GM12878 (cell line): Measurements from ENCODE around the gene TATDN2. TPM values are rescaled to one million over a fixed set of nuclear protein-coding genes. Genes with fewer than 3 reads are reported as not detected.

Experiments
- ATAC-seq: fragments of 200-7000 bp; cut with Tn5 transposase; 3 replicates; pipeline ENCODE4 v1.9.1; 2020; ENCODE audit warnings: mild to moderate bottlenecking, moderate library complexity
- BruUV-seq: library from RNA; stranded (reverse); fragments of 400-500 nt; replicated peaks from 2 replicates; lab custom pipeline; 2021; lab: Mats Ljungman, UMichigan
- CTCF ChIA-PET: fragments of 300-600 bp; sonication (Branson Sonifier 250); formaldehyde crosslinking; extraction: SDS; loops from one replicate; lab custom pipeline; 2021; ENCODE audit warnings: inconsistent platforms; lab: Yijun Ruan, JAX
- POLR2A ChIA-PET: fragments of 350-600 bp; formaldehyde crosslinking; extraction: SDS; loops from one replicate; lab custom pipeline; 2021; ENCODE audit warnings: inconsistent platforms; lab: Charles Lee
- RAD21 ChIA-PET: fragments of 300-600 bp; sonication (Branson Sonifier 250); formaldehyde crosslinking; loops from one replicate; lab custom pipeline; 2023; ENCODE audit warnings: antibody characterized with exemption; ENCODE audit not compliant: unreplicated experiment; lab: Charles Lee
- SMC1A ChIA-PET: fragments of 300-600 bp; sonication (Branson Sonifier 250); formaldehyde crosslinking; loops from one replicate; lab custom pipeline; 2023; ENCODE audit not compliant: unreplicated experiment, uncharacterized antibody; lab: Charles Lee
- DNase-seq: peaks from one replicate; pipeline ENCODE4 v3.0.0-alpha.2; 2011; ENCODE audit warnings: low read depth, low spot score
- FAIRE-seq: peaks from 3 replicates; lab custom pipeline; 2011; peaks lifted over from hg19 to GRCh38; lab: Jason Lieb, UNC
- H2AFZ ChIP-seq: 2 replicates; pipeline ENCODE4 v1.6.0; 2011; ENCODE audit warnings: low read depth, low read length, control low read depth; ENCODE audit not compliant: control insufficient read depth
- H3K27ac ChIP-seq: 2 replicates; pipeline ENCODE4 v1.5.1; 2011; ENCODE audit warnings: control low read depth; ENCODE audit not compliant: control insufficient read depth, insufficient read depth
- H3K27me3 ChIP-seq, 2 experiments: replicated peaks in 1 of 2; 2 replicates each; pipeline versions ENCODE4 v1.6.0 to v1.6.1; 2011; ENCODE audit warnings: low read length in 1 of 2; ENCODE audit not compliant: control insufficient read depth in 2 of 2, insufficient read depth in 2 of 2
- H3K36me3 ChIP-seq, 2 experiments: 2 replicates each; pipeline ENCODE4 v1.5.1; 2011; ENCODE audit warnings: low read length in 1 of 2; ENCODE audit not compliant: control insufficient read depth in 2 of 2, insufficient read depth in 2 of 2
- H3K4me1 ChIP-seq: 2 replicates; pipeline ENCODE4 v1.6.1; 2011; ENCODE audit warnings: mild to moderate bottlenecking, low read length, moderate library complexity, mixed read lengths; ENCODE audit not compliant: control insufficient read depth, insufficient read depth
- H3K4me2 ChIP-seq: 2 replicates; pipeline ENCODE4 v1.6.0; 2011; ENCODE audit warnings: control low read depth; ENCODE audit not compliant: control insufficient read depth, insufficient read depth
- H3K4me3 ChIP-seq: fragments of 200-600 bp; sonication (generic); 2 replicates; pipeline ENCODE4 v1.5.1; 2016
- H3K79me2 ChIP-seq: 2 replicates; pipeline ENCODE4 v1.6.0; 2011; ENCODE audit warnings: low read length; ENCODE audit not compliant: control insufficient read depth, insufficient read depth
- H3K9ac ChIP-seq: 2 replicates; pipeline ENCODE4 v1.8.0; 2011; ENCODE audit warnings: low read length, control low read depth, mixed read lengths; ENCODE audit not compliant: control insufficient read depth, insufficient read depth
- H3K9me3 ChIP-seq: replicated peaks from 3 replicates; pipeline ENCODE4 v1.5.1; 2011; ENCODE audit warnings: mild to moderate bottlenecking, low read length; ENCODE audit not compliant: control insufficient read depth, insufficient read depth
- H4K20me1 ChIP-seq: 2 replicates; pipeline ENCODE4 v1.6.0; 2011; ENCODE audit not compliant: control insufficient read depth, insufficient read depth
- BHLHE40 ChIP-seq, 2 experiments: fragments of 450-650 bp in 1 of 2; IDR thresholded peaks; 2 replicates each; pipeline ENCODE4 v1.6.1; 2011 to 2017; ENCODE audit warnings: low read depth in 2 of 2, borderline replicate concordance in 1 of 2, improper control_type of control experiment in 1 of 2, low read length in 1 of 2, mild to moderate bottlenecking in 1 of 2
- ETV6 ChIP-seq, 2 experiments: fragments of 450-650 bp in 1 of 2; IDR thresholded peaks in 1 of 2; conservative IDR thresholded peaks in 1 of 2; 2 replicates each; pipeline ENCODE4 v1.6.1; 2014; ENCODE audit warnings: antibody characterized with exemption in 1 of 2, borderline replicate concordance in 1 of 2, low read depth in 1 of 2, mild to moderate bottlenecking in 1 of 2, moderate library complexity in 1 of 2
- JUNB ChIP-seq: IDR thresholded peaks from 2 replicates; pipeline ENCODE4 v1.6.1; 2016; ENCODE audit warnings: antibody characterized with exemption, mild to moderate bottlenecking
- NFIC ChIP-seq: IDR thresholded peaks from 2 replicates; pipeline ENCODE4 v1.6.1; 2012; ENCODE audit warnings: low read depth, mild to moderate bottlenecking, inconsistent platforms, low read length, moderate library complexity
- NR2F1 ChIP-seq: fragments of 450-650 bp; conservative IDR thresholded peaks from 2 replicates; pipeline ENCODE4 v1.6.1; 2017; ENCODE audit warnings: mild to moderate bottlenecking
- RUNX3 ChIP-seq: IDR thresholded peaks from 2 replicates; pipeline ENCODE4 v1.6.1; 2012; ENCODE audit warnings: low read length, inconsistent platforms
- SIN3A ChIP-seq: IDR thresholded peaks from 2 replicates; pipeline ENCODE4 v1.6.1; 2012; ENCODE audit warnings: low read depth, low read length, improper control_type of control experiment
- SRF ChIP-seq, 2 experiments: IDR thresholded peaks; 2 replicates each; pipeline ENCODE4 v1.6.1; 2011; ENCODE audit warnings: low read depth in 2 of 2, low read length in 2 of 2, mild to moderate bottlenecking in 1 of 2, moderate library complexity in 1 of 2
- USF2 ChIP-seq: IDR thresholded peaks from 2 replicates; pipeline ENCODE4 v1.6.1; 2011; ENCODE audit warnings: low read depth, low read length, improper control_type of control experiment, borderline replicate concordance
- WGBS: methylation state at CpG from one replicate; pipeline ENCODE4 v1.1.6; 2016; ENCODE audit warnings: low lambda C conversion rate; ENCODE audit not compliant: insufficient replicate concordance, insufficient coverage; ENCODE audit errors: missing lambda C conversion rate; 5-methylcytosine and 5-hydroxymethylcytosine counted together
- in situ Hi-C: fragments of 300-500 bp; cut with MboI; formaldehyde crosslinking; loops from 9 replicates; pipeline ENCODE4 v1.14.3; 2018; ENCODE audit warnings: mixed read lengths
- intact Hi-C: fragments of 100-400 bp; cut with micrococcal nuclease; formaldehyde crosslinking; loops from one replicate; pipeline ENCODE4 v1.14.2; 2022; ENCODE audit not compliant: unreplicated experiment
- polyA plus RNA-seq, 11 experiments: library from polyadenylated mRNA; depleted of rRNA in 4 of 11; unstranded in 6 of 11; stranded (reverse) in 5 of 11; fragments of >200 nt; fragmentation: Nextera tagmentation in 4 of 11; fragmentation: Illumina TruSeq in 1 of 11; extraction: Ambion mirVana in 4 of 11; extraction: Trizol in 1 of 11; gene quantifications; 1 replicate in 1 of 11; 2 replicates in 10 of 11; pipeline versions ENCODE4 v1.2.1 to v1.2.3, GENCODE V29; 2011 to 2016; ENCODE audit warnings: inconsistent platforms in 2 of 11, missing spikeins in 2 of 11, low read depth in 1 of 11
- total RNA-seq, 4 experiments: library from RNA; depleted of rRNA in 3 of 4; stranded (reverse); fragments of >200 nt in 3 of 4; fragmentation: Illumina TruSeq in 1 of 4; extraction: Trizol in 1 of 4; gene quantifications; 2 replicates each; pipeline versions ENCODE4 v1.2.1 to v1.2.3, GENCODE V29; 2013 to 2021
- TF ChIP-seq, protein P1 (sequence below): fragments of 450-650 bp; IDR thresholded peaks from 2 replicates; pipeline ENCODE4 v1.6.1; 2017; ENCODE audit warnings: borderline replicate concordance
- TF ChIP-seq, protein P2 (sequence below): fragments of 450-650 bp; IDR thresholded peaks from 2 replicates; pipeline ENCODE4 v1.6.1; 2018; ENCODE audit warnings: mild to moderate bottlenecking, low read depth, moderate library complexity; ENCODE audit not compliant: partially characterized antibody
- TF ChIP-seq, protein P3 (sequence below): fragments of 450-650 bp; IDR thresholded peaks from 2 replicates; pipeline ENCODE4 v1.6.1; 2017; ENCODE audit warnings: mild to moderate bottlenecking, moderate library complexity

TATDN2 gene
- total and polyA plus RNA-seq, 10 of the 15 experiments (the other 5 are each of a cell fraction or from before 2014, with no cell fraction given), result 4.2 to 36.5 (median 15.8) TPM

- DNase-seq, result no peak
- Histone ChIP-seq H3K79me2 (no peaks in the 10 kb centered on the region), H3K36me3 (no peaks in the 10 kb centered on the region), H3K4me1 (peaks cover 37% of the 10 kb centered on the region), H4K20me1 (no peaks in the 10 kb centered on the region), H3K9me3 (no peaks in the 10 kb centered on the region), H3K9ac (no peak overlapping the region), H3K27ac (peak overlapping the region; percentile 36), H3K27me3 (no peaks in the 10 kb centered on the region), H3K4me2 (no peak overlapping the region), H2AFZ (peak overlapping the region; percentile 37; the same call in 1 of the 2 replicates), H3K4me3 (no peak overlapping the region)
- in situ Hi-C loops, result no loop called here
- no TSS peak for BruUV-seq
- CTCF ChIA-PET, result interaction anchor here (2.8 kb wide), 1 partner anchor 296 kb away, joined by 18 read pairs; the partner anchor contains the start of gene CRELD1
- peak; percentile 10; the same call in 2 of the 3 replicates for ATAC-seq
- SMC1A ChIA-PET, result interaction anchor here (1.0 to 3.6 kb wide), 3 partner anchors 10 to 64 kb away, joined by 3 to 16 read pairs (median 3); partner anchors contain the start of gene GHRL
- RAD21 ChIA-PET, result interaction anchor here (1.4 to 1.6 kb wide), 2 partner anchors 36 to 65 kb away, joined by 3 read pairs; partner anchors contain the start of gene GHRL
- POLR2A ChIA-PET, result interaction anchor here (0.7 to 1.5 kb wide), 3 partner anchors 36 to 92 kb away, joined by 3 read pairs; partner anchors contain the start of gene SEC13
- WGBS, result 26% methylated on average over 4 of the region's 4 CpGs
- intact Hi-C loops, result loop anchor here (10.0 kb wide), 2 partner anchors 114 to 274 kb away; partner anchors contain the start of genes BRK1 and PRRT3
- FAIRE-seq, result no peak
- TF ChIP-seq NR2F1 (0 out of 2 replicates have a peak, but pooled peaks have one; percentile 17), SRF (IDR thresholded peaks at IDR 0.05; ENCODE audit: low read depth in 2 of 2, low read length in 2 of 2) (no peak), NFIC (peak; percentile 77; the same call in 1 of the 2 replicates), SIN3A (no peak), RUNX3 (peak; percentile 79), JUNB (peak; percentile 76), ETV6 (conservative IDR thresholded peaks at IDR 0.05 in 1 of 2, IDR thresholded peaks at IDR 0.05 in 1 of 2; ENCODE audit: borderline replicate concordance in 1 of 2, low read depth in 1 of 2) (peak in 1 of 2 experiments; percentile 80; a peak in 2 of 4 replicates), BHLHE40 (IDR thresholded peaks at IDR 0.05; ENCODE audit: borderline replicate concordance in 1 of 2, low read depth in 2 of 2, low read length in 1 of 2) (0 out of 4 replicates have a peak, but pooled peaks of 1 of the 2 experiments have one; percentile 25), USF2 (no peak)
- TF ChIP-seq, protein P1, sequence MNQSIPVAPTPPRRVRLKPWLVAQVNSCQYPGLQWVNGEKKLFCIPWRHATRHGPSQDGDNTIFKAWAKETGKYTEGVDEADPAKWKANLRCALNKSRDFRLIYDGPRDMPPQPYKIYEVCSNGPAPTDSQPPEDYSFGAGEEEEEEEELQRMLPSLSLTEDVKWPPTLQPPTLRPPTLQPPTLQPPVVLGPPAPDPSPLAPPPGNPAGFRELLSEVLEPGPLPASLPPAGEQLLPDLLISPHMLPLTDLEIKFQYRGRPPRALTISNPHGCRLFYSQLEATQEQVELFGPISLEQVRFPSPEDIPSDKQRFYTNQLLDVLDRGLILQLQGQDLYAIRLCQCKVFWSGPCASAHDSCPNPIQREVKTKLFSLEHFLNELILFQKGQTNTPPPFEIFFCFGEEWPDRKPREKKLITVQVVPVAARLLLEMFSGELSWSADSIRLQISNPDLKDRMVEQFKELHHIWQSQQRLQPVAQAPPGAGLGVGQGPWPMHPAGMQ, result no peak
- TF ChIP-seq, protein P2, sequence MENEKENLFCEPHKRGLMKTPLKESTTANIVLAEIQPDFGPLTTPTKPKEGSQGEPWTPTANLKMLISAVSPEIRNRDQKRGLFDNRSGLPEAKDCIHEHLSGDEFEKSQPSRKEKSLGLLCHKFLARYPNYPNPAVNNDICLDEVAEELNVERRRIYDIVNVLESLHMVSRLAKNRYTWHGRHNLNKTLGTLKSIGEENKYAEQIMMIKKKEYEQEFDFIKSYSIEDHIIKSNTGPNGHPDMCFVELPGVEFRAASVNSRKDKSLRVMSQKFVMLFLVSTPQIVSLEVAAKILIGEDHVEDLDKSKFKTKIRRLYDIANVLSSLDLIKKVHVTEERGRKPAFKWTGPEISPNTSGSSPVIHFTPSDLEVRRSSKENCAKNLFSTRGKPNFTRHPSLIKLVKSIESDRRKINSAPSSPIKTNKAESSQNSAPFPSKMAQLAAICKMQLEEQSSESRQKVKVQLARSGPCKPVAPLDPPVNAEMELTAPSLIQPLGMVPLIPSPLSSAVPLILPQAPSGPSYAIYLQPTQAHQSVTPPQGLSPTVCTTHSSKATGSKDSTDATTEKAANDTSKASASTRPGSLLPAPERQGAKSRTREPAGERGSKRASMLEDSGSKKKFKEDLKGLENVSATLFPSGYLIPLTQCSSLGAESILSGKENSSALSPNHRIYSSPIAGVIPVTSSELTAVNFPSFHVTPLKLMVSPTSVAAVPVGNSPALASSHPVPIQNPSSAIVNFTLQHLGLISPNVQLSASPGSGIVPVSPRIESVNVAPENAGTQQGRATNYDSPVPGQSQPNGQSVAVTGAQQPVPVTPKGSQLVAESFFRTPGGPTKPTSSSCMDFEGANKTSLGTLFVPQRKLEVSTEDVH, result no peak
- TF ChIP-seq, protein P3, sequence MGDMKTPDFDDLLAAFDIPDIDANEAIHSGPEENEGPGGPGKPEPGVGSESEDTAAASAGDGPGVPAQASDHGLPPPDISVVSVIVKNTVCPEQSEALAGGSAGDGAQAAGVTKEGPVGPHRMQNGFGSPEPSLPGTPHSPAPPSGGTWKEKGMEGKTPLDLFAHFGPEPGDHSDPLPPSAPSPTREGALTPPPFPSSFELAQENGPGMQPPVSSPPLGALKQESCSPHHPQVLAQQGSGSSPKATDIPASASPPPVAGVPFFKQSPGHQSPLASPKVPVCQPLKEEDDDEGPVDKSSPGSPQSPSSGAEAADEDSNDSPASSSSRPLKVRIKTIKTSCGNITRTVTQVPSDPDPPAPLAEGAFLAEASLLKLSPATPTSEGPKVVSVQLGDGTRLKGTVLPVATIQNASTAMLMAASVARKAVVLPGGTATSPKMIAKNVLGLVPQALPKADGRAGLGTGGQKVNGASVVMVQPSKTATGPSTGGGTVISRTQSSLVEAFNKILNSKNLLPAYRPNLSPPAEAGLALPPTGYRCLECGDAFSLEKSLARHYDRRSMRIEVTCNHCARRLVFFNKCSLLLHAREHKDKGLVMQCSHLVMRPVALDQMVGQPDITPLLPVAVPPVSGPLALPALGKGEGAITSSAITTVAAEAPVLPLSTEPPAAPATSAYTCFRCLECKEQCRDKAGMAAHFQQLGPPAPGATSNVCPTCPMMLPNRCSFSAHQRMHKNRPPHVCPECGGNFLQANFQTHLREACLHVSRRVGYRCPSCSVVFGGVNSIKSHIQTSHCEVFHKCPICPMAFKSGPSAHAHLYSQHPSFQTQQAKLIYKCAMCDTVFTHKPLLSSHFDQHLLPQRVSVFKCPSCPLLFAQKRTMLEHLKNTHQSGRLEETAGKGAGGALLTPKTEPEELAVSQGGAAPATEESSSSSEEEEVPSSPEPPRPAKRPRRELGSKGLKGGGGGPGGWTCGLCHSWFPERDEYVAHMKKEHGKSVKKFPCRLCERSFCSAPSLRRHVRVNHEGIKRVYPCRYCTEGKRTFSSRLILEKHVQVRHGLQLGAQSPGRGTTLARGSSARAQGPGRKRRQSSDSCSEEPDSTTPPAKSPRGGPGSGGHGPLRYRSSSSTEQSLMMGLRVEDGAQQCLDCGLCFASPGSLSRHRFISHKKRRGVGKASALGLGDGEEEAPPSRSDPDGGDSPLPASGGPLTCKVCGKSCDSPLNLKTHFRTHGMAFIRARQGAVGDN, result peak; percentile 58; the same call in 1 of the 2 replicates
Measured at GRCh38 chr3:10228248-10228950, 19.9 kb upstream of the TATDN2 start.
